Common myeloid progenitor, CD34-positive (primary cell): ENCODE results near the gene SLC6A8.

Experiments used
- CTCF ChIA-PET: fragments of 350-600 bp; sonication (Branson Sonifier 250); formaldehyde crosslinking; loops from one replicate; lab custom pipeline; 2021; ENCODE audit warnings: antibody characterized with exemption; lab: Charles Lee
- POLR2A ChIA-PET: fragments of 350-600 bp; sonication (Branson Sonifier 250); formaldehyde crosslinking; loops from one replicate; lab custom pipeline; 2021; ENCODE audit warnings: antibody characterized with exemption; lab: Charles Lee
- DNase-seq, 3 donors: peaks; one replicate each; pipeline versions ENCODE4 v3.0.0 to v3.0.0-alpha.2; 2013
- H3K27ac ChIP-seq, 2 experiments: 1 replicate in 1 of 2; 2 replicates in 1 of 2; pipeline ENCODE4 v1.7.0; 2013; ENCODE audit warnings: inconsistent platforms in 2 of 2, low read length in 2 of 2, mild to moderate bottlenecking in 2 of 2, low read depth in 1 of 2, moderate library complexity in 1 of 2; ENCODE audit not compliant: severe bottlenecking in 2 of 2, insufficient read depth in 1 of 2, poor library complexity in 1 of 2
- H3K27me3 ChIP-seq, 5 experiments: replicated peaks in 2 of 5; 1 replicate in 3 of 5; 2 replicates in 2 of 5; pipeline versions ENCODE4 v1.6.1 to v1.7.0; 2013; ENCODE audit warnings: low read length in 4 of 5, mild to moderate bottlenecking in 2 of 5, moderate library complexity in 2 of 5, inconsistent platforms in 1 of 5; ENCODE audit not compliant: insufficient read depth in 5 of 5, control insufficient read depth in 4 of 5
- H3K36me3 ChIP-seq, 4 experiments: 1 replicate in 2 of 4; 2 replicates in 2 of 4; pipeline versions ENCODE4 v1.6.1 to v1.7.0; 2013; ENCODE audit warnings: low read length in 3 of 4, control low read depth in 1 of 4, mild to moderate bottlenecking in 1 of 4; ENCODE audit not compliant: control insufficient read depth in 4 of 4, insufficient read depth in 4 of 4
- H3K4me1 ChIP-seq, 4 experiments: 1 replicate in 3 of 4; 2 replicates in 1 of 4; pipeline versions ENCODE4 v1.6.1 to v1.7.1; 2013; ENCODE audit warnings: low read length in 3 of 4, mild to moderate bottlenecking in 3 of 4, control low read depth in 1 of 4, inconsistent platforms in 1 of 4, moderate library complexity in 1 of 4; ENCODE audit not compliant: control insufficient read depth in 4 of 4, insufficient read depth in 4 of 4; ENCODE audit errors: control extremely low read depth in 1 of 4
- H3K4me3 ChIP-seq, 7 experiments: 1 replicate in 4 of 7; 2 replicates in 3 of 7; pipeline versions ENCODE4 v1.5.1 to v1.7.0; 2013; ENCODE audit warnings: mild to moderate bottlenecking in 7 of 7, low read length in 6 of 7, moderate library complexity in 6 of 7, inconsistent platforms in 2 of 7, low read depth in 2 of 7, control low read depth in 1 of 7; ENCODE audit not compliant: insufficient read depth in 4 of 7, control insufficient read depth in 1 of 7; ENCODE audit errors: extremely low read depth in 1 of 7
- H3K9me3 ChIP-seq, 5 experiments: 1 replicate in 4 of 5; 2 replicates in 1 of 5; pipeline versions ENCODE4 v1.6.1 to v1.7.1; 2013; ENCODE audit warnings: low read length in 4 of 5, mild to moderate bottlenecking in 2 of 5, inconsistent platforms in 1 of 5, low read depth in 1 of 5, moderate library complexity in 1 of 5; ENCODE audit not compliant: control insufficient read depth in 4 of 5, insufficient read depth in 2 of 5; ENCODE audit errors: control extremely low read depth in 1 of 5
- WGBS: methylation state at CpG from one replicate; pipeline ENCODE4 v1.1.5; 2013; ENCODE audit not compliant: insufficient coverage; 5-methylcytosine and 5-hydroxymethylcytosine counted together

The SLC6A8 gene

GRCh38 chrX:153644356-153645125 lies 43.2 kb upstream of the SLC6A8 start:
- ChIA-PET POLR2A (no interaction called here), CTCF (interaction anchor here (0.8 to 2.5 kb wide), 11 partner anchors 9 to 105 kb away, joined by 3 to 12 read pairs (median 4); no protein-coding TSS in a partner anchor)
- H3K27me3 ChIP-seq = peaks cover 0 to 94% (median 24%) of the 10 kb centered on the region in 5 experiments
- H3K9me3 ChIP-seq = peaks cover 0 to 5% (median 0%) of the 10 kb centered on the region in 5 experiments
- no peak overlapping the region for H3K27ac ChIP-seq
- H3K4me3 ChIP-seq = peak overlapping the region in 1 of 7 experiments; percentile 33
- no peak for DNase-seq
- H3K4me1 ChIP-seq = peaks cover 0 to 26% (median 8%) of the 10 kb centered on the region in 4 experiments
- H3K36me3 ChIP-seq = no peaks in the 10 kb centered on the region
- 32% methylated on average over 40 of the region's 46 CpGs for WGBS

GRCh38 chrX:153645151-153645550 lies 42.6 kb upstream of the SLC6A8 start:
- peaks cover 0 to 26% (median 8%) of the 10 kb centered on the region in 4 experiments for H3K4me1 ChIP-seq
- ChIA-PET CTCF (interaction anchor here (0.8 to 2.5 kb wide), 12 partner anchors 10 to 106 kb away, joined by 3 to 12 read pairs (median 4); no protein-coding TSS in a partner anchor), POLR2A (no interaction called here)
- WGBS = 63% methylated on average over 6 of the region's 6 CpGs
- no peaks in the 10 kb centered on the region for H3K36me3 ChIP-seq
- H3K27ac ChIP-seq = no peak overlapping the region
- H3K27me3 ChIP-seq = peaks cover 0 to 89% (median 24%) of the 10 kb centered on the region in 5 experiments
- H3K4me3 ChIP-seq = no peak overlapping the region
- peaks cover 0 to 5% (median 0%) of the 10 kb centered on the region in 5 experiments for H3K9me3 ChIP-seq
- DNase-seq = no peak

GRCh38 chrX:153645921-153646488 lies 41.7 kb upstream of the SLC6A8 start:
- 74% methylated on average over 8 of the region's 10 CpGs for WGBS
- peaks cover 0 to 80% (median 24%) of the 10 kb centered on the region in 5 experiments for H3K27me3 ChIP-seq
- H3K27ac ChIP-seq = no peak overlapping the region
- no peak for DNase-seq
- peaks cover 0 to 24% (median 8%) of the 10 kb centered on the region in 4 experiments for H3K4me1 ChIP-seq
- no peak overlapping the region for H3K4me3 ChIP-seq
- ChIA-PET CTCF (interaction anchor here (0.9 to 3.5 kb wide), 9 partner anchors 10 to 106 kb away, joined by 3 to 13 read pairs (median 5); no protein-coding TSS in a partner anchor), POLR2A (no interaction called here)
- H3K36me3 ChIP-seq = no peaks in the 10 kb centered on the region
- H3K9me3 ChIP-seq = peaks cover 0 to 5% (median 0%) of the 10 kb centered on the region in 5 experiments

GRCh38 chrX:153646620-153647373 lies 40.9 kb upstream of the SLC6A8 start, which contains the start of gene DUSP9:
DUSP9 (plus strand) TSS chrX:153647203; CDS start chrX:153647954, 751 bp downstream.
- Histone ChIP-seq H3K27me3 (peaks cover 0 to 72% (median 24%) of the 10 kb centered on the region in 5 experiments), H3K27ac (no peak within 1 kb of the TSS), H3K36me3 (no peaks in the 10 kb centered on the region), H3K4me3 (peak within 1 kb of the TSS in 1 of 7 experiments; percentile 36), H3K9me3 (peaks cover 0 to 5% (median 0%) of the 10 kb centered on the region in 5 experiments), H3K4me1 (peaks cover 0 to 17% (median 5%) of the 10 kb centered on the region in 4 experiments)
- ChIA-PET POLR2A (no interaction called here), CTCF (interaction anchor here (0.8 to 3.5 kb wide), 10 partner anchors 11 to 107 kb away, joined by 3 to 16 read pairs (median 4); no protein-coding TSS in a partner anchor)
- DNase-seq = peak in 2 of 3 donors; percentile 17 to 26
- 31% methylated on average over 38 of the region's 53 CpGs for WGBS

GRCh38 chrX:153647461-153648357 lies 40.0 kb upstream of the SLC6A8 start:
- H3K27me3 ChIP-seq = peaks cover 0 to 65% (median 24%) of the 10 kb centered on the region in 5 experiments
- WGBS = 32% methylated on average over 85 of the region's 85 CpGs
- POLR2A ChIA-PET = no interaction called here
- no peak overlapping the region for H3K27ac ChIP-seq
- H3K36me3 ChIP-seq = no peaks in the 10 kb centered on the region
- no peak for DNase-seq
- H3K4me1 ChIP-seq = peaks cover 0 to 13% (median 5%) of the 10 kb centered on the region in 4 experiments
- CTCF ChIA-PET = interaction anchor here (0.8 to 3.5 kb wide), 9 partner anchors 11 to 108 kb away, joined by 3 to 16 read pairs (median 5); no protein-coding TSS in a partner anchor
- H3K9me3 ChIP-seq = peaks cover 0 to 5% (median 0%) of the 10 kb centered on the region in 5 experiments
- H3K4me3 ChIP-seq = no peak overlapping the region
